ENCODE data around the gene MCM5.

Gene MCM5

GRCh38 chr22:35399678-35400500 lies at the start of gene MCM5:
Gene MCM5 (plus strand): TSS chr22:35400140. CDS start chr22:35400439, 299 bp downstream.
- Histone ChIP-seq H3K36me3 (peaks cover 6 to 42% (median 38%) of the 10 kb centered on the region in 11 experiments; a peak in 20 of 22 replicates), H3K27ac (peak within 1 kb of the TSS; percentile 70 to 98 (median 95)), H3K9ac (peak within 1 kb of the TSS; percentile 82 to 99 (median 96)), H3K4me3 (peak within 1 kb of the TSS; percentile 82 to 97 (median 90)), H3K4me1 (peaks cover 58 to 94% (median 78%) of the 10 kb centered on the region in 10 experiments), H3K27me3 (no peaks in the 10 kb centered on the region), H3K4me2 (peak within 1 kb of the TSS; percentile 86 to 100 (median 97)), H3K9me3 (replicated peaks in 1 of 11) (no peaks in the 10 kb centered on the region), H4K20me1 (peaks cover 0 to 3% (median 0%) of the 10 kb centered on the region in 11 experiments; a peak in 1 of 22 replicates)
- TF ChIP-seq Cebpa-rat (IDR thresholded peaks at IDR 0.05): no peak

GRCh38 chr22:35350539-35351503 lies 49.1 kb upstream of the MCM5 start:
- peak overlapping the region; percentile 47 to 91 (median 77); a peak in 21 of 22 replicates for H3K27ac ChIP-seq
- no peaks in the 10 kb centered on the region for H3K27me3 ChIP-seq
- H3K36me3 ChIP-seq: peaks cover 0 to 25% (median 0%) of the 10 kb centered on the region in 11 experiments; a peak in 9 of 22 replicates
- peak overlapping the region; percentile 63 to 83 (median 75) for H3K9ac ChIP-seq
- TF ChIP-seq Cebpa-rat (IDR thresholded peaks at IDR 0.05): no peak
- peak overlapping the region; percentile 46 to 69 (median 58) for H3K4me3 ChIP-seq
- no peaks in the 10 kb centered on the region for H3K9me3 ChIP-seq (replicated peaks in 1 of 11)
- H4K20me1 ChIP-seq: peaks cover 0 to 17% (median 0%) of the 10 kb centered on the region in 11 experiments; a peak in 2 of 22 replicates
- H3K4me2 ChIP-seq: peak overlapping the region; percentile 89 to 98 (median 93)
- H3K4me1 ChIP-seq: peaks cover 62 to 83% (median 75%) of the 10 kb centered on the region in 10 experiments

GRCh38 chr22:35352214-35353111 lies 47.5 kb upstream of the MCM5 start:
- Histone ChIP-seq H3K4me1 (peaks cover 62 to 96% (median 92%) of the 10 kb centered on the region in 10 experiments), H3K4me3 (peak overlapping the region in 8 of 10 experiments; percentile 11 to 51 (median 33); a peak in 13 of 20 replicates), H3K27ac (peak overlapping the region; percentile 69 to 91 (median 79)), H3K36me3 (peaks cover 0 to 8% (median 0%) of the 10 kb centered on the region in 11 experiments; a peak in 5 of 22 replicates), H4K20me1 (peaks cover 0 to 7% (median 0%) of the 10 kb centered on the region in 11 experiments; a peak in 1 of 22 replicates), H3K27me3 (no peaks in the 10 kb centered on the region), H3K9ac (peak overlapping the region; percentile 54 to 80 (median 70)), H3K4me2 (peak overlapping the region; percentile 89 to 98 (median 93)), H3K9me3 (replicated peaks in 1 of 11) (no peaks in the 10 kb centered on the region)
- TF ChIP-seq Cebpa-rat (IDR thresholded peaks at IDR 0.05): no peak

- no peaks in the 10 kb centered on the region for H3K9me3 ChIP-seq (replicated peaks in 1 of 11)
- H3K4me2 ChIP-seq: peak overlapping the region; percentile 89 to 98 (median 93)
- no peaks in the 10 kb centered on the region for H4K20me1 ChIP-seq
- no peaks in the 10 kb centered on the region for H3K27me3 ChIP-seq
- peak overlapping the region in 7 of 10 experiments; percentile 18 to 51 (median 32); a peak in 8 of 20 replicates for H3K4me3 ChIP-seq
- H3K36me3 ChIP-seq: no peaks in the 10 kb centered on the region; a peak in 2 of 22 replicates
- peak overlapping the region; percentile 69 to 91 (median 79) for H3K27ac ChIP-seq
- no peak for TF ChIP-seq Cebpa-rat (IDR thresholded peaks at IDR 0.05)
- peak overlapping the region; percentile 54 to 80 (median 70); a peak in 20 of 22 replicates for H3K9ac ChIP-seq
- H3K4me1 ChIP-seq: peaks cover 60 to 99% (median 92%) of the 10 kb centered on the region in 10 experiments
Measured at GRCh38 chr22:35353318-35353717, 46.6 kb upstream of the MCM5 start.

- no peaks in the 10 kb centered on the region for H3K36me3 ChIP-seq
- peaks cover 53 to 93% (median 86%) of the 10 kb centered on the region in 10 experiments for H3K4me1 ChIP-seq
- H3K9me3 ChIP-seq (replicated peaks in 1 of 11): no peaks in the 10 kb centered on the region
- no peak overlapping the region for H3K4me3 ChIP-seq
- no peaks in the 10 kb centered on the region for H4K20me1 ChIP-seq
- peak overlapping the region; percentile 89 to 98 (median 93) for H3K4me2 ChIP-seq
- peak overlapping the region; percentile 9 to 91 (median 79); a peak in 17 of 22 replicates for H3K27ac ChIP-seq
- H3K27me3 ChIP-seq: no peaks in the 10 kb centered on the region
- TF ChIP-seq Cebpa-rat (IDR thresholded peaks at IDR 0.05): no peak
- H3K9ac ChIP-seq: peak overlapping the region in 7 of 11 experiments; percentile 23 to 80 (median 75); a peak in 7 of 22 replicates
Measured at GRCh38 chr22:35354068-35354467, 45.9 kb upstream of the MCM5 start.

- Histone ChIP-seq H3K27ac (peak overlapping the region in 1 of 11 experiments; percentile 3; a peak in 1 of 22 replicates), H3K4me3 (no peak overlapping the region), H4K20me1 (no peaks in the 10 kb centered on the region), H3K4me2 (peak overlapping the region in 4 of 11 experiments; percentile 6 to 93 (median 52); a peak in 5 of 22 replicates), H3K27me3 (no peaks in the 10 kb centered on the region), H3K9ac (no peak overlapping the region), H3K4me1 (peaks cover 25 to 78% (median 64%) of the 10 kb centered on the region in 10 experiments), H3K9me3 (replicated peaks in 1 of 11) (no peaks in the 10 kb centered on the region), H3K36me3 (no peaks in the 10 kb centered on the region)
- TF ChIP-seq Cebpa-rat (IDR thresholded peaks at IDR 0.05): no peak
Measured at GRCh38 chr22:35357883-35358621, 41.9 kb upstream of the MCM5 start.

- H3K9me3 ChIP-seq (replicated peaks in 1 of 11): no peaks in the 10 kb centered on the region
- no peak overlapping the region for H3K4me3 ChIP-seq
- peak overlapping the region in 2 of 11 experiments; percentile 3 to 25; a peak in 2 of 22 replicates for H3K27ac ChIP-seq
- peak overlapping the region in 3 of 11 experiments; percentile 5 to 21 (median 18); a peak in 2 of 22 replicates for H3K4me2 ChIP-seq
- H3K36me3 ChIP-seq: no peaks in the 10 kb centered on the region
- no peaks in the 10 kb centered on the region for H4K20me1 ChIP-seq
- no peak for TF ChIP-seq Cebpa-rat (IDR thresholded peaks at IDR 0.05)
- H3K4me1 ChIP-seq: peaks cover 19 to 78% (median 64%) of the 10 kb centered on the region in 10 experiments
- H3K9ac ChIP-seq: no peak overlapping the region
- H3K27me3 ChIP-seq: no peaks in the 10 kb centered on the region
Measured at GRCh38 chr22:35359380-35360065, 40.4 kb upstream of the MCM5 start.
